Raji (cell line): ENCODE data around the gene KIF18A.

ENCODE experiments used
- POLR2A ChIP-seq: IDR thresholded peaks from 2 replicates; pipeline ENCODE4 v1.6.1; 2011; ENCODE audit warnings: low read depth, low read length, control low read depth; ENCODE audit not compliant: insufficient read depth

Gene KIF18A

DNA sequence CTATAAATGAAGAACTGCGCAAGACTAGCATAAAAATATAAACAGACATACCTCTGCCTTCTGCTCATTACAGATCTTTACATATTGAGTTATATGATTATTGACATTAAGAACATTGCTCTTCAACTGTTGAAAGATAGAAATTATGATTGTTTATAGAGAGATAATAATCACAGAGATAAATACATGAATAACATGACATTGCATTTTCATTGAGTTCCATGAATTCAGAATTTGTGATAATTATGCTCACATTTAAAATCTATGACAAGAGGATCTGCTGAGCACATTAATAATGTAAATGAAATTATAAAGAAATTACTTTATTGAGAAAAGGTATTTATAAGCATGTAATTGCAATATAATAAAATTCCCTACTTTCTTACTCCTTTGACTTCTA is 24.8 kb downstream of the KIF18A start:
- TF ChIP-seq POLR2A: no peak

DNA sequence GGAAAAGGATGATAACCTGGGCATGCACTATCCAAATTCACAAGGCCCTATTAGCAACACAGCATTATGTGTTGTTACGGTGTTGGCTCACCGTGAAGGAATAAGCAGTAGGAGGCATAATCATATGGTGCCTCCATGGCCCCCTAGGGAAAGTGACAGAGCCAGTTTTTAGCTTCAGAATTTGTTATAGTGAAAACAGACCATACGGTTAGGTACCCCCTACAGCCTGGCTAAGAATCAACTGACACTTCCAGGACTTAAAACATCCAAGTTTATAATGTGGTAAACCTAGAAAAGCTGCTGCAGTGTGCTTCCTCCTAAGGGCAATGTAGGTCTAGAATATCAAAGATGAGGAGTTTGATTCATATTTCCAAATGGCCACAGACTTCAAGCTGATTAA is 30.4 kb downstream of the KIF18A start:
- no peak for TF ChIP-seq POLR2A

DNA sequence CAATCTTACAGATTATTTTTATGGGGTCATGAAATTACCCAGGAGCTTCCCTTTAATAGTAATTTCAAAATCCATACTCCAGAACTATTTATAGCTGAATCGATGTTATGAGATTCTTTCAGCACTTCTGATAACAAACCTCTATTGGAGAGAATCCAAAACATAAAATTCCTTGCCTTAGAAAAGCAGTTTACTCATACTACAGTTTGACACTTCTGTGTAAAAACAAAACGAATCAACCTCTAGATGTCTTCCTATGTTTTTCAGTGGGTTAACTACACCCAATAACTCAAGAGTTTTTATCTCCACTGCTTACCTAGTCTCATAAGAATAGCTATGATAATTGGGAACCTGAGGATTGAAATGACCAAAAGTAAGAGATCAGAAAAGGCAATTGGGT is 35.6 kb downstream of the KIF18A start:
- TF ChIP-seq POLR2A: no peak

DNA sequence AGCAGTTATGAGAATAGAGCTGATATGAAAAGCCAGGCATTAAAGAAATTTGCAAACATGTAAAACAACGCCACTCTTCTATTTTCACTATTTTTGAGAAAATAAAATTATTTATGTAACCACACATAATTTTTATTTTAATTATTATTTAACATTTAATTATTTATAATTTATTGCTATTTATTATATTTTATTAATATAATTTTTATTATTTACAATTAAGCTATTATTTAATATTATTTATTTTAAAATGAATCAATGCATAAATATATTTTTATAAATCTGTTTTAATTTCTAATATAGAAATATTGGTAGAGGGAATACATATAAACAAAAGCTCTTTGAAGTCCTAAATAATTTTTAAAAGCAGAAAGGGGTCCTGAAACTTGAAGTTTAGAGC is 36.7 kb downstream of the KIF18A start:
- TF ChIP-seq POLR2A: no peak

DNA sequence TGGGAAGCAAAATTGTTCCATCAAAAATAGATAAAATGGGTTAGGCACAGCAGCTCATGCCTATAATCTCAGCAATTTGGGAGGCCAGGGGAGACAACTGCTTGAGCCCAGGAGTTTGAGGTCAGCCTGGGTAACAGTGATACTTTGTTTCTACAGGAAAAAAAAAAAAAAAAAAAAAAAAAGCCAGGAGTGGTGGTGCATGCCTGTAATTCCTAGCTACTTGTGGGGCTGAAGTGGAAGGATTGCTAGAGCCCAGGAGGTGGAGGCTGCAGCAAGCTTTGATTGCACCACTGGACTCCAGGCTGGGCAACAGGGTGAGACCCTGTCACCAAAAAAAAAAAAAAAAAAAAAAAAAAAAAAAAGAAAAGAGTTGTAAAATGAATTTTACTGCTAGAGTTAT is 49.6 kb downstream of the KIF18A start:
- no peak for TF ChIP-seq POLR2A

DNA sequence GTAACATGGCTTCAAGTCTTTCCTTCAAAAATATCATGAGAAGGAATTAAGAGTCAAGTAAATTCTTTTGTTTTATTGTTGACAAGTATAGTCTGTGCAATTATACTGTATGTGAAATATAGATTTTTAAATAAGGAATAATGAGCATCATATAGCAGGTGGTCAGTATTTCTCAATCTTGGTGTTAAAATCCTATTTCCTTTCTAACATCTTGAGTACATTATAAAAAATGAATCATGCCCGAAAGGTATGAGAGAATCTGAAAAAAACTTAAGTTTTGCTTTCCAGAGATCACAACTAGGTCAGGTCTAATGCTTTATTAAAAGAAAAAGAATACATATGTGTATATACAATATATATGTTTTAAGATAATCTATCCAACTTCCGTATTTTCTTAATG is 53.1 kb downstream of the KIF18A start:
- no peak for TF ChIP-seq POLR2A

DNA sequence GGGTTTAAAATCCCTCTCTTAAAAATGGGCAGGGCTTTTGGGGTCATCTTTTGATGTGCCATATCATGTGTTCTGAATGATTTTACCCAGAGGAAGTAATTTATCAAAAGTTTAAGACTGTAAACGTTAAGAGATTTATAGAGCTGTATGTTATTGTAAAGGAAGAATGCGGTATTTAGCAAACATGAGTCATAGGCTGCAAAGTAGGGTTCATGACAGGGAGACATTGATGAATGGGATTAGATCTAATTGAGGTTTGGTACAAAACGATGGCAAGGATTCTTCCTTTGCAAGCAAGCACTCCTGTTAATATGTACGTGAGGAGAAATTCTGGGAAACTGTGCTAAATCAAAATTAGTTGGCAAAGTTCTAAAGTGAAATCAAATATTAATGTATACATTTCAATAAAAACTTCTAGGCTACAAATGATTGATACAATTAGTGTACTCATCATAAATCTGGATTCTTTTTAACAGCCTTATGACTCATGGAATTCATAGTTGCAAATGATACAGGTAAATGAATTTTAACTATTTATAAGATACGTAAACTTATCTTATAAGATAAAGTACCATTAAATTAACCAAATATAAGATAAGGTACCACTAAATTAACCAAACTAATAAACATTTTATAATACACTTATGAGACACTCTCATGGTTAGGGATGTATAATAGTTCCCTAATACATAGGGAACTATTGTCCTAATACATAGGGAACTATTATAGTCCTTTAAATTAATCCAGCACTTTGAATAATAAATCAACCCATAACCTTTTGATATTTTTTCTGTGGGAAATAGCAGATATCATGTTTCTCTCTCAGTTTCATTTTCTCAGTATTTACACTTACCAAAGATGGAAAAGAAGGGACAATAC is 58.4 kb downstream of the KIF18A start:
- no peak for TF ChIP-seq POLR2A

DNA sequence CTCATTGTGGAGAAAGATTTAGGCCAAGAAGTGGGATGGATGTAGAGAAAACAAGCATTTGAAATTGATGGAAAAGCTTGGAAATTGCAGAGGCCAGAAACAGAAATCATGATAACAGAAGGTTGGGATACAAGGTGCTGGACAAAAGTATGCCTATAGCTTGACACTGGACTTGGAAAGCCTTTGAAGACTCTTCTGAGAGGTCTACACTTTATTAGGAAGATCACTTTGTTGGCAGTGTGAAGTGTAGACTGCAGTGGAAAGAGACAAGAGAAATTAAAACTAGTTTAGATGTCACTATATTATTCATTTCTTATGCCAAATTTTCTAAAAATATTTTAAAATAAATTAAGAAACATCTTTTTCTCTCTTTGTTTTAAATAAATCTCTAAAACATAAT is 59.1 kb downstream of the KIF18A start:
- TF ChIP-seq POLR2A: no peak

DNA sequence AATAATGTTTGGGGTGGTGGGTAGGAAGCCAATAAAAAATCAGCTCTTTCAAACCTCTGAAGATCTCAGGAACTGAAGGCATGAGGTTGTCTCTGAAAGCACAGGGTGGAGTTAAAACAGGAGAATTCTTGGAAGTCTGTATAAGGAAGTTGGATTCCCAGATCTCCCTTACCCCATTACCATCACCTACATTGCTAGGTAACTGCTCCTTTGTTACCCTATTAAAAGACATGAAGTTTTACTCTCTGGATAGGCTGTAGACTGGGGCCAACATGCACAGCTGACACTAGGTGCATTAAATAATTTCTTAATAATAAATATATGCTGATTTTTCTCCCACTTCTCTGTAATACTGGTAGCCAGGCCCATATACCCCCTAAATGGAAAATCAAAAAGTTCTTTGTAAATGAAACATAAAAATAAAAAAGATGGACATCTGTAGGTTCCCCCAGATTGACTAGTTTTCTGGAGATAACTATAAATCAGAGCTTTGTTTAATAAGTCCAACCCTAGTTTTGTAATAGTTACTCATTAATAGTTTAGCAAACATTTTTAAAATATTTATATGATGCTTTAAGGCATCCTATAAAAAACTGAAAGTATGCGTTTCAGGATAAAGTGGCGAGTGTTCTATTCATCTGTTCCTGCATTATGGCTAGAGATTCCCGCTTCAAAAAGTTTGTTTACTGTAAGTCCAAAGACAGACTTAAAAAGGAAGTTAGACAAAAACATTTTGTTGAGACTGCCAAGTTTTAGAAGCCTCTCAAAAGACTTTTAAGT is 63.8 kb downstream of the KIF18A start:
- TF ChIP-seq POLR2A: no peak

DNA sequence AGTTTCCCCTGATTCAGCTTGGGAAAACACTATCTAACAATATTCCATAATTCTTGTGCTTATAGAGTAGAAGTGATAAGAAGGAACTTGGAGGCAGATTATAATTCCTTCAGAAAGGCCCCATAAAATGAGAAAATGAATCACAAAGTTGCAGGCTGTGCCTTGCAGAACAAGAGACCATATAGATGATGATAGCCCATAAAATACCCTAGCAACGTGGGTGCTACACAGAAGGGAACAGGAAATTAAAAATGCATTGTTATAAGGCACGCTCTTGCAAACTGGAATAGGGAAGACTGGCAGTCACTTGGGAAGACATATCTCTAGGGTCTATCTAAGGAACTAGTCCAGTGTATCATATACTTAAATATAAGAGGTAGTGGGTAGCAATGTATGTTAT is 67.6 kb downstream of the KIF18A start:
- TF ChIP-seq POLR2A: no peak

DNA sequence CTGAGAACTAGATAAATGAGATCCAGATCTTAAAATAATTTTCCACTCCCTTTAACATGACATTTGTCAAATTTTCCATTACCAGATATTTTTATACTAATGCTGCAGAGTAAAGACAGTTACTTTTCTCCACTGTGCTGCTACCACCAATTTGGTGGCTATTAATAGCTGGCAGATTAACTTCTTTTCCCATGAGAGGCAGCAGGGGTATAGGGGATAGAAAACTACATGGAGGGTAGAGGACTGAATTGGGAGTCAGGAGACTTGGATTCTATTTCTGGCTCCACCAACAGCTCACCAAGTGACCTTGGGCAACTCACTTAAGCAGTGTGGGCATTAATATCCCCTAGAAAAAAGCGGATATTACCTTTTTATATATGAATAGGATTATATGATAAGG is 69.2 kb downstream of the KIF18A start:
- TF ChIP-seq POLR2A: no peak

DNA sequence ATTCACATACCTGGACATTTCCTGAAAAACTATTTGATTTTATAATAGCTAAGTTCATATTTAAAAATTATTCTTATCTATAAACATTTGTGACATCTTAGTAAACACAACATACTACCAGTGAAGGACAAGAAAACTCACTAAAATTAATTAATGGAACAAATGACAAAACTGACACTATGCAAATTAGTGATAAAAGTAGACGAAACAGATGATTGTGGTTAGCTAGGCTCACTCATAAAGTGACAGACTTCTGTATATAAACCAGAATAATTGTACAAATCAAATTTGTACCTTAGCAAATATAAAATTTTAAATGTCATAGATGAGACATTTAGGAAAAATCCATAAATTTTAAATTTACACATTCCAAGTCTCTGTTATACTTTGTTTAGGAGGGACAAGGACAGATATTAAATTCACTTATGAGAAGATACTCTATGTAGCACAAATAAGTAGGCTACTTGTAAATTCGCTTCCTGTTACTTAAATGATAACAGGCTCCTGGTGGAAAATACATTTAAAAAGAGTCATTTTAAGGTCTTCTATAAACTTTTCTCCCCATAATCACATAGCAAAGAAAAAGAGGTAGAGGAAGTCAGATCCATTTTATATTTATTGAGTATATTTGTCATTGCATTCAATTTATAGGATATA is 81.2 kb downstream of the KIF18A start:
- no peak for TF ChIP-seq POLR2A

DNA sequence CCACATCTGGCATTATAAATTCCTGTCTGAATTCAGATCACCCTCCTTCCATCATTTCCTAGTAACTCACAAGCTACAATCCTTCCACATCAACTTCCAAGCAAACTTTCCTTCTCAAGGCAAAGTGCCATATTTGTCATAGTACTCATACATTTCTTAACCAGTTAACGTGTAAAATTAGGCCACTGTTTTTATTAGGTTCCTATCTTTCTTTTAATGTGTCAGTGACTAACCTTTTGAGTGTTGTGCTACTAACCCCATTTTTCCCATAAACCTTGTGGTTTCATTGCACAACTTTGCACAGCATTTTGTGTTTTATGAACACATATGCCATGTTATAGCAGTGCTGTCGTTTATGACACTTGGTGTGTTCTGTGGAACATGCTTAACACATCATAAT is 90.1 kb downstream of the KIF18A start:
- TF ChIP-seq POLR2A: no peak

DNA sequence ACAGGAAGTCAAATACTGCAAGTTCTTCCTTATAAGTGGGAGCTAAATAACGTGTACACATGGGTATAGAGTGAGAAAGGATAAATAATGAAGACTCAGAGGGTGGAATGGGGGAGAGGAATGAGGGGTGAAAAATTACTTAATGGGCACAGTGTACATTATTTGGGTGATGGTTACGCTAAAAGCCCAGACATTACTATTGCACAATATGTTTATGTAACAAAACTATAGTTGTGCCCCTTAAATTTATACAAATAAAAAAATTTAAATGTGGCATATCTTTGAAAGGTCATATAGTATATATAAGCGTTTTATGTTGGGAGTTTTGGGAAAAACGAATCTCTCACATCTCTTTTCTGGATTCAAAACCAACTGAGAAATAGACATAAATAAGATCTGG is 96.1 kb downstream of the KIF18A start:
- no peak for TF ChIP-seq POLR2A

DNA sequence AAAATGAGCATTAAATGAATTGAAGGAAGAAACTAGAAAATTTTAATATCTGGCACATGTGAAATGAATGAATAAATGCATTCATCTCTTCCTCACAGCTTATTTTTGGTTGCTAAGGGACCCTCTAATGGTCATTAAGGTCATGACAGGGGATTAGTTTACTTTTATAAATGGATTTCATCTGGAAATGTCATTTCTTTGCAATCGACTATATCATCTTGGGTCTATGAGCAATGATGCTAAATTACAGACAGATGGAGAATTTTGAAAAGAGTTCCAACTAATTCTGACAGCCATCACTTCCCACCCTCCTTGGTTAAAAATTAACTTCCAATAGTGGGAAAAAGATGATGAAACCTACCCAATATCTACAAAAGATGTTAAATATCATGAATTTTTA is 98.0 kb downstream of the KIF18A start:
- TF ChIP-seq POLR2A: no peak

DNA sequence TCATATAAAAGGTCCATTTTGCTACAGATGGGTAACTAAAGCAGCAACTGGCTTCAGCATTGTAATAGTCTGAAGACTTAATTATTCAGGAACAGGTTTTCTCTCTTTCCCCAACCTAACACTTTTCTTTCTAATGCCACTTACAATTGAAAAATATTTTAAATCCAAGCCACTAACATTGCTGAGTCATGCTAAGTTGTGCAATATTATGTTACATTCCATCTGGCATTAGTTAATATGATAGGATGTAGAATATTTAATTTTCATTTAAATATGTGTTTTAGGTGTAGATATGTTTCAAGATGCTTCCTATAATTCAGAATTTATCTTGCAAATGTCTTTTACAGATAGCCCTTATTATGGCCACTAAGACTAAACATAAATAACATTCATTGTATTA is 98.6 kb downstream of the KIF18A start:
- no peak for TF ChIP-seq POLR2A

DNA sequence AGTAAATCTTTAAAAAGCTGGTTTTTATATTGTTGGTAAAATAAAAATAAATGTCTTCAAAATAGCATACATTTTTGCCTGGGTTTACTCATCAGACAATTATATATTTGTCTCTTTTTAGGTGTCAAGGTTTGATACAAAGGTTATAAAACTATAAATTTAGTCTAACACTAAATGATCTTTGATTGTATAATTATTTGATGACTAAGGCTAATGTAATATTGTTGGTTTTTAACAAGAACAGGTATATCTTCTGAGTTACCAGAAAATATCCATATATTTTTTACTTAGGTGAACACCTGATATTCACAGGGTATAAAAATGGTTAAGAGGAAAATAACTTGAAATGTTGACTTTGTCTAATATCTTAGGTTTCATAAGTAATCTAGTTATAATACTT is 104.3 kb downstream of the KIF18A start:
- no peak for TF ChIP-seq POLR2A

DNA sequence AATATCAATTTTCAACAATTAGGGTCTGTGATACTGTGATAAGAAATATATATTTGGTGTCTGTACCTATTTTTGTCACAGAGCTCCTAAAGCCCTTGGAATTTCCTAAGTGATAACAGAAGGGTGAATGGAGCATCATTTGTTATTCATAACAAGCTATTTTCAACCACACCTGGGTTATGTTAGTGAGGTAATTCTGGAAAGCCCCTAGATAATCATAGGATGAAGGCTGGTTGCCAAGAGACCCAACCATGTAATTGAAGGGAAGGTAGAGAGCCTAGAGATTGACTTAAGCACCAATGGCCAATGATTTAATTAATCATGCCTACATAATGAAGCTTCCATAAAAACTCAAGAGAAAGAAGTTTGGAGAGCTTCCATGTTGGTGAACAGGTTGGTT is 109.4 kb downstream of the KIF18A start:
- no peak for TF ChIP-seq POLR2A
